Measurements from ENCODE around the gene DDX25. TPM values are rescaled to one million over a fixed set of nuclear protein-coding genes. Genes with fewer than 3 reads are reported as not detected.

Gene DDX25
- total RNA-seq, 1 experiment from 2014 or later, result 0.26 TPM

GRCh38 chr11:125974284-125974683 lies 70.0 kb downstream of the DDX25 start:
- ChIA-PET POLR2A (ENCODE audit: unreplicated experiment) (no interaction called here), CTCF (no interaction called here)

DNA sequence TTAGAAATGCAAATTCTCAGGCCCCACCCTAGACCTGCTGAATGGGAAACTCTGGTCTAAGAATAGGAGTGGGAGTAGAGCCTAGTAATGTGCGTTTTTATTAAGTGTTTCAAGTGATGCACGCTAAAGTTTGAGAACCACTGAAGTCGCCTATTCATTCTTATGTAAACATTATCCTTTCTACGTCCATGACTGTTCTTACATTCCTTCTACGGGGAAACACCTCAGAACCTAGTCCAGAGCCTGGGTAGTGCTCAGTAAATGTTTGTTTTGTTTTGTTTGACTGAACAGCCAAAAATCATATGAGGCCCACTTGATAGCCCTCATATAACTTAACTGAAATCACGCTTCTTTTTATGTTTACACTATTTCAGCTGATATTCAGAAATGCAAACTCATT lies 71.3 kb downstream of the DDX25 start:
- TF ChIP-seq, protein P1, sequence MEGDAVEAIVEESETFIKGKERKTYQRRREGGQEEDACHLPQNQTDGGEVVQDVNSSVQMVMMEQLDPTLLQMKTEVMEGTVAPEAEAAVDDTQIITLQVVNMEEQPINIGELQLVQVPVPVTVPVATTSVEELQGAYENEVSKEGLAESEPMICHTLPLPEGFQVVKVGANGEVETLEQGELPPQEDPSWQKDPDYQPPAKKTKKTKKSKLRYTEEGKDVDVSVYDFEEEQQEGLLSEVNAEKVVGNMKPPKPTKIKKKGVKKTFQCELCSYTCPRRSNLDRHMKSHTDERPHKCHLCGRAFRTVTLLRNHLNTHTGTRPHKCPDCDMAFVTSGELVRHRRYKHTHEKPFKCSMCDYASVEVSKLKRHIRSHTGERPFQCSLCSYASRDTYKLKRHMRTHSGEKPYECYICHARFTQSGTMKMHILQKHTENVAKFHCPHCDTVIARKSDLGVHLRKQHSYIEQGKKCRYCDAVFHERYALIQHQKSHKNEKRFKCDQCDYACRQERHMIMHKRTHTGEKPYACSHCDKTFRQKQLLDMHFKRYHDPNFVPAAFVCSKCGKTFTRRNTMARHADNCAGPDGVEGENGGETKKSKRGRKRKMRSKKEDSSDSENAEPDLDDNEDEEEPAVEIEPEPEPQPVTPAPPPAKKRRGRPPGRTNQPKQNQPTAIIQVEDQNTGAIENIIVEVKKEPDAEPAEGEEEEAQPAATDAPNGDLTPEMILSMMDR (conservative IDR thresholded peaks at IDR 0.05), result no peak
- no peak for TF ChIP-seq EZH2 (IDR thresholded peaks at IDR 0.05; ENCODE audit: low read depth)
- no peaks in the 10 kb centered on the region for H4K20me1 ChIP-seq (ENCODE audit: insufficient read depth)
- no peak overlapping the region for H2AFZ ChIP-seq
- H3K4me2 ChIP-seq, result no peak overlapping the region
- no peak overlapping the region for H3K4me3 ChIP-seq
- CTCF ChIA-PET, result no interaction called here
- BruUV-seq (replicated peaks), result no TSS peak
- no peak overlapping the region for H3K27ac ChIP-seq
- H3K9me2 ChIP-seq (ENCODE audit: insufficient read depth), result no peaks in the 10 kb centered on the region
- no peaks in the 10 kb centered on the region for H3F3A ChIP-seq (ENCODE audit: insufficient read depth, low read depth)
- DNase-seq, result no peak
- no peaks in the 10 kb centered on the region for H3K36me3 ChIP-seq (ENCODE audit: low read depth)
- H3K9me3 ChIP-seq (ENCODE audit: insufficient read depth, low read depth), result no peaks in the 10 kb centered on the region
- no peaks in the 10 kb centered on the region for H3K79me2 ChIP-seq (ENCODE audit: low read depth)
- intact Hi-C loops (cut with micrococcal nuclease; ENCODE audit: unreplicated experiment), result no loop called here
- POLR2A ChIA-PET (ENCODE audit: unreplicated experiment), result no interaction called here
- no peaks in the 10 kb centered on the region for H3K27me3 ChIP-seq (ENCODE audit: insufficient read depth, low read depth)
- no peaks in the 10 kb centered on the region for H3K4me1 ChIP-seq (replicated peaks; ENCODE audit: insufficient read depth)

More at GRCh38 chr11:125974284-125974683, 70.0 kb downstream of the DDX25 start:
- H3K9me2 ChIP-seq (ENCODE audit: insufficient read depth), result no peaks in the 10 kb centered on the region
- no peak overlapping the region for H2AFZ ChIP-seq
- H3F3A ChIP-seq (ENCODE audit: insufficient read depth, low read depth), result no peaks in the 10 kb centered on the region
- no peak overlapping the region for H3K4me3 ChIP-seq
- H3K27ac ChIP-seq, result no peak overlapping the region
- intact Hi-C loops (cut with micrococcal nuclease; ENCODE audit: unreplicated experiment), result no loop called here
- no peaks in the 10 kb centered on the region for H3K79me2 ChIP-seq (ENCODE audit: low read depth)
- H3K4me1 ChIP-seq (replicated peaks; ENCODE audit: insufficient read depth), result no peaks in the 10 kb centered on the region
- no peaks in the 10 kb centered on the region for H3K36me3 ChIP-seq (ENCODE audit: low read depth)
- TF ChIP-seq, protein P1 (conservative IDR thresholded peaks at IDR 0.05), result no peak
- no peak for TF ChIP-seq EZH2 (IDR thresholded peaks at IDR 0.05; ENCODE audit: low read depth)
- H3K4me2 ChIP-seq, result no peak overlapping the region
- H4K20me1 ChIP-seq (ENCODE audit: insufficient read depth), result no peaks in the 10 kb centered on the region
- H3K27me3 ChIP-seq (ENCODE audit: insufficient read depth, low read depth), result no peaks in the 10 kb centered on the region
- H3K9me3 ChIP-seq (ENCODE audit: insufficient read depth, low read depth), result no peaks in the 10 kb centered on the region
- DNase-seq, result no peak
- BruUV-seq (replicated peaks), result no TSS peak

DNA sequence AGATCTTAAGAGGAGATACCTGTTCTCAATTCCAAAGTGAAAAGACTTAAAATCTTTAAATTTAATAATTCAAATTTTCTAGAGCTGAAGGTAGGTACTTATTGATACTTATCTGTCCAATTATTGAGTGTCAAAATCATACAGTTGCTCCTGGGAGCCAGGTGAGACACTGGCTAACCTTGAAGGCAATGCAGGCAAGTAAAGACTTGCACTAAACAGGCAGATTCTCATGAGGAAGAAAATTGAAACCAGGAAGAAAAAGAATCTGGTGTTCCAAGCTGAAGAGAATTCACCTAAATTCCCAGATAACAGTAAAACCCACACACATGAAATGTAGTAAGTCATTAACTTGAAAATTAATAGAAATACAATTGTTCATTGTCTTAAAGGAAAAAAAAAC lies 71.8 kb downstream of the DDX25 start:
- H3K4me3 ChIP-seq, result no peak overlapping the region
- no peaks in the 10 kb centered on the region for H3K9me2 ChIP-seq (ENCODE audit: insufficient read depth)
- no peaks in the 10 kb centered on the region for H3K9me3 ChIP-seq (ENCODE audit: insufficient read depth, low read depth)
- intact Hi-C loops (cut with micrococcal nuclease; ENCODE audit: unreplicated experiment), result no loop called here
- no peaks in the 10 kb centered on the region for H3K79me2 ChIP-seq (ENCODE audit: low read depth)
- H3K4me2 ChIP-seq, result no peak overlapping the region
- no peak overlapping the region for H2AFZ ChIP-seq
- H3F3A ChIP-seq (ENCODE audit: insufficient read depth, low read depth), result no peaks in the 10 kb centered on the region
- H3K27me3 ChIP-seq (ENCODE audit: insufficient read depth, low read depth), result no peaks in the 10 kb centered on the region
- no peaks in the 10 kb centered on the region for H3K4me1 ChIP-seq (replicated peaks; ENCODE audit: insufficient read depth)
- no peaks in the 10 kb centered on the region for H3K36me3 ChIP-seq (ENCODE audit: low read depth)
- no TSS peak for BruUV-seq (replicated peaks)
- TF ChIP-seq EZH2 (IDR thresholded peaks at IDR 0.05; ENCODE audit: low read depth), result no peak
- TF ChIP-seq, protein P1 (conservative IDR thresholded peaks at IDR 0.05), result no peak
- ChIA-PET CTCF (no interaction called here), POLR2A (ENCODE audit: unreplicated experiment) (no interaction called here)
- no peak for DNase-seq
- no peaks in the 10 kb centered on the region for H4K20me1 ChIP-seq (ENCODE audit: insufficient read depth)
- H3K27ac ChIP-seq, result no peak overlapping the region

Data from PC-9 (cell line).